IMR-90 (cell line): ENCODE measurements around the gene CCDC170. TPM values are rescaled to one million over a fixed set of nuclear protein-coding genes. Genes with fewer than 3 reads are reported as not detected.

ENCODE experiments used
- ATAC-seq: fragments of 200-7000 bp; cut with Tn5 transposase; 2 replicates; pipeline ENCODE4 v1.9.1; 2020; ENCODE audit warnings: low read depth, mild to moderate bottlenecking, moderate library complexity
- BruUV-seq: library from RNA; stranded (reverse); fragments of 400-500 nt; replicated peaks from 2 replicates; lab custom pipeline; 2021; lab: Mats Ljungman, UMichigan
- CTCF ChIA-PET: fragments of 300-600 bp; formaldehyde crosslinking; extraction: SDS; loops from one replicate; lab custom pipeline; 2021; ENCODE audit warnings: antibody characterized with exemption; lab: Yijun Ruan, JAX
- POLR2A ChIA-PET: fragments of 300-600 bp; sonication (Branson Sonifier 250); formaldehyde crosslinking; loops from one replicate; lab custom pipeline; 2022; ENCODE audit warnings: antibody characterized with exemption; ENCODE audit not compliant: unreplicated experiment; lab: Charles Lee
- DNase-seq: peaks from one replicate; pipeline ENCODE4 v3.0.0; 2013
- H2AFZ ChIP-seq: replicated peaks from 2 replicates; pipeline ENCODE3; 2013; ENCODE audit warnings: low read length, mild to moderate bottlenecking; ENCODE audit not compliant: poor library complexity
- H2AK5ac ChIP-seq: 2 replicates; pipeline ENCODE4 v1.6.1; 2013; ENCODE audit warnings: low read depth, low read length, inconsistent platforms
- H2AK9ac ChIP-seq: replicated peaks from 2 replicates; pipeline ENCODE3; 2013; ENCODE audit warnings: mild to moderate bottlenecking, low read depth, low read length, moderate library complexity; ENCODE audit not compliant: poor library complexity
- H2BK120ac ChIP-seq: 2 replicates; pipeline ENCODE4 v1.6.1; 2013; ENCODE audit warnings: low read depth, low read length, inconsistent platforms
- H2BK15ac ChIP-seq: 3 replicates; pipeline ENCODE4 v1.6.1; 2013; ENCODE audit warnings: low read depth, low read length, inconsistent platforms
- H2BK20ac ChIP-seq: 2 replicates; pipeline ENCODE4 v1.6.1; 2013; ENCODE audit warnings: low read depth, mild to moderate bottlenecking, inconsistent platforms, low read length, moderate library complexity
- H2BK5ac ChIP-seq: 2 replicates; pipeline ENCODE4 v1.6.1; 2013; ENCODE audit warnings: mild to moderate bottlenecking, low read depth, low read length, inconsistent platforms; ENCODE audit not compliant: poor library complexity, severe bottlenecking
- H3K14ac ChIP-seq: replicated peaks from 2 replicates; pipeline ENCODE4 v1.6.1; 2013; ENCODE audit warnings: low read depth, low read length, inconsistent platforms
- H3K18ac ChIP-seq: 2 replicates; pipeline ENCODE4 v1.6.1; 2013; ENCODE audit warnings: low read depth, low read length, control low read depth
- H3K23ac ChIP-seq: 2 replicates; pipeline ENCODE4 v1.6.1; 2013; ENCODE audit warnings: low read depth, low read length, inconsistent platforms
- H3K27ac ChIP-seq: 2 replicates; pipeline ENCODE4 v1.5.1; 2013; ENCODE audit warnings: mild to moderate bottlenecking, control low read depth, low read length; ENCODE audit not compliant: insufficient read depth
- H3K27me3 ChIP-seq: 2 replicates; pipeline ENCODE4 v1.6.1; 2013; ENCODE audit warnings: low read length; ENCODE audit not compliant: control insufficient read depth, insufficient read depth
- H3K36me3 ChIP-seq: 2 replicates; pipeline ENCODE4 v1.6.1; 2013; ENCODE audit warnings: low read length, mixed read lengths; ENCODE audit not compliant: control insufficient read depth, insufficient read depth
- H3K4ac ChIP-seq: 2 replicates; pipeline ENCODE4 v1.6.1; 2013; ENCODE audit warnings: low read depth, low read length, inconsistent platforms
- H3K4me1 ChIP-seq: 2 replicates; pipeline ENCODE4 v1.6.1; 2013; ENCODE audit warnings: low read length, mixed read lengths; ENCODE audit not compliant: control insufficient read depth, insufficient read depth
- H3K4me2 ChIP-seq: 2 replicates; pipeline ENCODE4 v1.6.1; 2013; ENCODE audit warnings: low read depth, mild to moderate bottlenecking, control low read depth, low read length, moderate library complexity
- H3K4me3 ChIP-seq: 2 replicates; pipeline ENCODE4 v1.5.1; 2013; ENCODE audit warnings: low read depth, mild to moderate bottlenecking, control low read depth, low read length, moderate library complexity; ENCODE audit not compliant: insufficient read depth
- H3K56ac ChIP-seq: 2 replicates; pipeline ENCODE4 v1.6.1; 2013; ENCODE audit warnings: low read length, inconsistent platforms; ENCODE audit not compliant: insufficient read depth; ENCODE audit errors: extremely low read depth
- H3K79me1 ChIP-seq, 2 experiments: 2 replicates each; pipeline ENCODE4 v1.6.1; 2013; ENCODE audit warnings: low read length in 2 of 2, inconsistent platforms in 1 of 2, low read depth in 1 of 2
- H3K9ac ChIP-seq: 2 replicates; pipeline ENCODE4 v1.6.1; 2013; ENCODE audit warnings: low read depth, low read length, control low read depth
- H3K9me1 ChIP-seq: 2 replicates; pipeline ENCODE4 v1.6.1; 2013; ENCODE audit warnings: low read length, inconsistent platforms; ENCODE audit not compliant: insufficient read depth
- H3K9me3 ChIP-seq: 2 replicates; pipeline ENCODE4 v1.6.1; 2013; ENCODE audit warnings: low read length; ENCODE audit not compliant: control insufficient read depth, insufficient read depth
- H4K20me1 ChIP-seq: 2 replicates; pipeline ENCODE4 v1.6.1; 2013; ENCODE audit warnings: low read length, inconsistent platforms; ENCODE audit not compliant: insufficient read depth
- H4K5ac ChIP-seq: 2 replicates; pipeline ENCODE4 v1.6.1; 2013; ENCODE audit warnings: mild to moderate bottlenecking, low read depth, low read length, control low read depth
- H4K8ac ChIP-seq, 2 experiments: 2 replicates each; pipeline ENCODE4 v1.6.1; 2013; ENCODE audit warnings: low read depth in 2 of 2, low read length in 2 of 2, control low read depth in 1 of 2, inconsistent platforms in 1 of 2
- H4K91ac ChIP-seq: 2 replicates; pipeline ENCODE4 v1.6.1; 2013; ENCODE audit warnings: low read depth, low read length, inconsistent platforms; ENCODE audit not compliant: insufficient read depth
- CEBPB ChIP-seq: IDR thresholded peaks from 2 replicates; pipeline ENCODE4 v1.6.1; 2012; ENCODE audit warnings: low read depth, low read length, improper control_type of control experiment
- CHD1 ChIP-seq: IDR thresholded peaks from 2 replicates; pipeline ENCODE4 v1.6.1; 2012; ENCODE audit warnings: low read depth, low read length, improper control_type of control experiment
- FOS ChIP-seq: fragments of 150-350 bp; IDR thresholded peaks from 2 replicates; pipeline ENCODE4 v1.6.1; 2016; ENCODE audit warnings: low read depth, low read length
- MAFK ChIP-seq: IDR thresholded peaks from 2 replicates; pipeline ENCODE4 v1.6.1; 2012; ENCODE audit warnings: low read depth, low read length, improper control_type of control experiment
- MXI1 ChIP-seq: IDR thresholded peaks from 2 replicates; pipeline ENCODE4 v1.6.1; 2012; ENCODE audit warnings: low read depth, mild to moderate bottlenecking, low read length, moderate library complexity, borderline replicate concordance
- POLR2A ChIP-seq: IDR thresholded peaks from 2 replicates; pipeline ENCODE4 v1.6.1; 2012; ENCODE audit warnings: mild to moderate bottlenecking, low read depth, low read length
- RAD21 ChIP-seq: IDR thresholded peaks from 2 replicates; pipeline ENCODE4 v1.6.1; 2012; ENCODE audit warnings: low read length, improper control_type of control experiment
- RFX5 ChIP-seq: IDR thresholded peaks from 2 replicates; pipeline ENCODE4 v1.8.0; 2012; ENCODE audit warnings: low read depth, mild to moderate bottlenecking, low read length, moderate library complexity
- SMC3 ChIP-seq: fragments of 150-350 bp; IDR thresholded peaks from 2 replicates; pipeline ENCODE4 v1.6.1; 2016; ENCODE audit warnings: low read depth, mild to moderate bottlenecking, antibody characterized with exemption, low read length, moderate library complexity
- WGBS, 2 experiments: methylation state at CpG; one replicate each; pipeline versions ENCODE4 v1.1.5 to v1.1.7; 2013; ENCODE audit warnings: missing lambda C conversion rate in 2 of 2; ENCODE audit not compliant: insufficient read length in 1 of 2; ENCODE audit errors: extremely low coverage in 2 of 2; 5-methylcytosine and 5-hydroxymethylcytosine counted together
- dilution Hi-C: fragments of 300-500 bp; cut with HindIII; formaldehyde crosslinking; loops from one replicate; pipeline ENCODE4 v1.14.3; 2018; ENCODE audit warnings: low sequenced_read_pairs; ENCODE audit not compliant: unreplicated experiment
- in situ Hi-C: fragments of 300-500 bp; cut with MboI; formaldehyde crosslinking; loops from 3 replicates; pipeline ENCODE4 v1.14.3; 2019; ENCODE audit warnings: low sequenced_read_pairs, inconsistent platforms, mixed read lengths
- intact Hi-C: fragments of 100-400 bp; cut with micrococcal nuclease; formaldehyde crosslinking; loops from 2 replicates; pipeline ENCODE4 v1.10.0; 2022
- polyA plus RNA-seq, 3 experiments: library from polyadenylated mRNA; depleted of rRNA; stranded (reverse); fragments of >200 nt; gene quantifications; 2 replicates each; pipeline ENCODE4 v1.2.3, GENCODE V29; 2012; ENCODE audit warnings: low replicate concordance in 1 of 3
- total RNA-seq: library from RNA; depleted of rRNA; stranded (reverse); fragments of >200 nt; gene quantifications from 2 replicates; pipeline ENCODE4 v1.2.3, GENCODE V29; 2012
- TF ChIP-seq, protein P1 (sequence below): fragments of 150-350 bp; IDR thresholded peaks from 2 replicates; pipeline ENCODE4 v1.6.1; 2017; ENCODE audit warnings: mild to moderate bottlenecking, antibody characterized with exemption, low read length, low read depth
- TF ChIP-seq, protein P2 (sequence below): fragments of 150-350 bp; IDR thresholded peaks from 2 replicates; pipeline ENCODE4 v1.6.1; 2016; ENCODE audit warnings: low read depth, mild to moderate bottlenecking, low read length, moderate library complexity, borderline replicate concordance

Gene CCDC170
- total and polyA plus RNA-seq, 2 of the 4 experiments (the other 2 are of a cell fraction), result 0.12 to 0.54 TPM

GRCh38 chr6:151661509-151661908 lies 167.7 kb downstream of the CCDC170 start:
- H3K27me3 ChIP-seq, result no peaks in the 10 kb centered on the region; the same call in 1 of the 2 replicates
- H4K20me1 ChIP-seq, result no peaks in the 10 kb centered on the region
- WGBS, 2 experiments, result no CpG with 5 or more reads among the region's 3 CpGs
- ATAC-seq (no peak), DNase-seq (no peak)
- H3K14ac ChIP-seq, result no peak overlapping the region
- H3K9me3 ChIP-seq, result no peaks in the 10 kb centered on the region
- H3K79me1 ChIP-seq, result no peaks in the 10 kb centered on the region
- no peak overlapping the region for H3K23ac ChIP-seq
- no peak overlapping the region for H2BK15ac ChIP-seq
- H2AK9ac ChIP-seq, result no peak overlapping the region
- no peak overlapping the region for H4K91ac ChIP-seq
- H4K5ac ChIP-seq, result no peak overlapping the region
- H3K9me1 ChIP-seq, result no peaks in the 10 kb centered on the region
- no peak overlapping the region for H3K9ac ChIP-seq
- H3K4ac ChIP-seq, result no peak overlapping the region
- no peak overlapping the region for H2AFZ ChIP-seq
- H3K56ac ChIP-seq, result no peak overlapping the region
- H3K4me3 ChIP-seq, result no peak overlapping the region
- no peaks in the 10 kb centered on the region for H3K36me3 ChIP-seq
- H2AK5ac ChIP-seq, result no peak overlapping the region
- in situ Hi-C loops (no loop called here), dilution Hi-C loops (no loop called here), intact Hi-C loops (no loop called here)
- TF ChIP-seq, protein P1, sequence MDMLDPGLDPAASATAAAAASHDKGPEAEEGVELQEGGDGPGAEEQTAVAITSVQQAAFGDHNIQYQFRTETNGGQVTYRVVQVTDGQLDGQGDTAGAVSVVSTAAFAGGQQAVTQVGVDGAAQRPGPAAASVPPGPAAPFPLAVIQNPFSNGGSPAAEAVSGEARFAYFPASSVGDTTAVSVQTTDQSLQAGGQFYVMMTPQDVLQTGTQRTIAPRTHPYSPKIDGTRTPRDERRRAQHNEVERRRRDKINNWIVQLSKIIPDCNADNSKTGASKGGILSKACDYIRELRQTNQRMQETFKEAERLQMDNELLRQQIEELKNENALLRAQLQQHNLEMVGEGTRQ, result no peak
- TF ChIP-seq RFX5 (no peak), CEBPB (no peak), POLR2A (no peak), CHD1 (no peak), MXI1 (no peak), FOS (no peak), MAFK (no peak), SMC3 (no peak), RAD21 (no peak)
- TF ChIP-seq, protein P2, sequence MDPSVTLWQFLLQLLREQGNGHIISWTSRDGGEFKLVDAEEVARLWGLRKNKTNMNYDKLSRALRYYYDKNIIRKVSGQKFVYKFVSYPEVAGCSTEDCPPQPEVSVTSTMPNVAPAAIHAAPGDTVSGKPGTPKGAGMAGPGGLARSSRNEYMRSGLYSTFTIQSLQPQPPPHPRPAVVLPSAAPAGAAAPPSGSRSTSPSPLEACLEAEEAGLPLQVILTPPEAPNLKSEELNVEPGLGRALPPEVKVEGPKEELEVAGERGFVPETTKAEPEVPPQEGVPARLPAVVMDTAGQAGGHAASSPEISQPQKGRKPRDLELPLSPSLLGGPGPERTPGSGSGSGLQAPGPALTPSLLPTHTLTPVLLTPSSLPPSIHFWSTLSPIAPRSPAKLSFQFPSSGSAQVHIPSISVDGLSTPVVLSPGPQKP, result no peak
- H2BK120ac ChIP-seq, result no peak overlapping the region
- no peak overlapping the region for H3K18ac ChIP-seq
- POLR2A ChIA-PET, result no interaction called here
- H4K8ac ChIP-seq, result no peak overlapping the region
- no peak overlapping the region for H2BK20ac ChIP-seq
- CTCF ChIA-PET, result no interaction called here
- no peak overlapping the region for H3K4me2 ChIP-seq
- no peaks in the 10 kb centered on the region for H3K4me1 ChIP-seq
- no TSS peak for BruUV-seq
- no peak overlapping the region for H2BK5ac ChIP-seq
- H3K27ac ChIP-seq, result no peak overlapping the region
